ENCODE results near the gene C16orf78. TPM values are rescaled to one million over a fixed set of nuclear protein-coding genes. Genes with fewer than 3 reads are reported as not detected.
"Not testable (repeated sequence)": the region's sequence is repeated elsewhere in the genome, so short reads cannot be mapped to it uniquely, and the experiment has no call there.

The C16orf78 gene
- total RNA-seq, 2 experiments from 2014 or later = not detected

GRCh38 chr16:49356728-49357488 lies 16.7 kb upstream of the C16orf78 start:
- DNase-seq = no peak
- peaks cover 14% of the 10 kb centered on the region for H3K27me3 Mint-ChIP-seq

GRCh38 chr16:49359591-49359990 lies 14.0 kb upstream of the C16orf78 start:
- H3K4me3 Mint-ChIP-seq = no peak overlapping the region
- no peak overlapping the region for H3K27ac Mint-ChIP-seq
- peaks cover 8% of the 10 kb centered on the region for H3K27me3 Mint-ChIP-seq
- H3K9me3 Mint-ChIP-seq = peaks cover 2% of the 10 kb centered on the region
- no peaks in the 10 kb centered on the region for H3K4me1 Mint-ChIP-seq
- no peak for DNase-seq
- H3K36me3 Mint-ChIP-seq = no peaks in the 10 kb centered on the region

More at GRCh38 chr16:49356728-49357488, 16.7 kb upstream of the C16orf78 start:
- H3K4me1 Mint-ChIP-seq = no peaks in the 10 kb centered on the region
- H3K4me3 Mint-ChIP-seq = no peak overlapping the region
- no peaks in the 10 kb centered on the region for H3K9me3 Mint-ChIP-seq
- no peak overlapping the region for H3K27ac Mint-ChIP-seq
- H3K36me3 Mint-ChIP-seq = no peaks in the 10 kb centered on the region

- H3K27ac Mint-ChIP-seq, H3K36me3 Mint-ChIP-seq, DNase-seq, H3K9me3 Mint-ChIP-seq, H3K27me3 Mint-ChIP-seq, H3K4me3 Mint-ChIP-seq, H3K4me1 Mint-ChIP-seq: not testable (repeated sequence)
Measured at GRCh38 chr16:49361731-49362130, 11.9 kb upstream of the C16orf78 start.

GRCh38 chr16:49362230-49362629 lies 11.4 kb upstream of the C16orf78 start:
- Mint-ChIP-seq H3K27me3 (peaks cover 5% of the 10 kb centered on the region), H3K36me3 (no peaks in the 10 kb centered on the region), H3K4me1 (no peaks in the 10 kb centered on the region), H3K9me3 (peaks cover 2% of the 10 kb centered on the region), H3K4me3 (no peak overlapping the region), H3K27ac (no peak overlapping the region)
- no peak for DNase-seq

- Mint-ChIP-seq H3K36me3 (no peaks in the 10 kb centered on the region), H3K4me3 (no peak overlapping the region), H3K9me3 (peaks cover 2% of the 10 kb centered on the region), H3K27ac (no peak overlapping the region), H3K4me1 (no peaks in the 10 kb centered on the region), H3K27me3 (peaks cover 7% of the 10 kb centered on the region)
- no peak for DNase-seq
Measured at GRCh38 chr16:49365711-49366509, 7.7 kb upstream of the C16orf78 start.

GRCh38 chr16:49366669-49367068 lies 6.9 kb upstream of the C16orf78 start:
- no peak overlapping the region for H3K4me3 Mint-ChIP-seq
- no peaks in the 10 kb centered on the region for H3K36me3 Mint-ChIP-seq
- no peaks in the 10 kb centered on the region for H3K4me1 Mint-ChIP-seq
- peaks cover 2% of the 10 kb centered on the region for H3K9me3 Mint-ChIP-seq
- no peak for DNase-seq
- H3K27me3 Mint-ChIP-seq = peaks cover 8% of the 10 kb centered on the region
- no peak overlapping the region for H3K27ac Mint-ChIP-seq

GRCh38 chr16:49369651-49370611 lies 3.7 kb upstream of the C16orf78 start:
- Mint-ChIP-seq H3K4me3 (no peak overlapping the region), H3K27ac (no peak overlapping the region), H3K9me3 (no peaks in the 10 kb centered on the region), H3K36me3 (no peaks in the 10 kb centered on the region), H3K4me1 (no peaks in the 10 kb centered on the region), H3K27me3 (peaks cover 8% of the 10 kb centered on the region)
- DNase-seq = no peak

- H3K36me3 Mint-ChIP-seq = no peaks in the 10 kb centered on the region
- no peak for DNase-seq
- no peaks in the 10 kb centered on the region for H3K4me1 Mint-ChIP-seq
- no peak overlapping the region for H3K27ac Mint-ChIP-seq
- H3K9me3 Mint-ChIP-seq = no peaks in the 10 kb centered on the region
- H3K4me3 Mint-ChIP-seq = no peak overlapping the region
- peaks cover 4% of the 10 kb centered on the region for H3K27me3 Mint-ChIP-seq
Measured at GRCh38 chr16:49376206-49376605, 2.6 kb downstream of the C16orf78 start.

- H3K27ac Mint-ChIP-seq = no peak overlapping the region
- no peaks in the 10 kb centered on the region for H3K27me3 Mint-ChIP-seq
- no peaks in the 10 kb centered on the region for H3K9me3 Mint-ChIP-seq
Measured at GRCh38 chr16:49377196-49377755, 3.7 kb downstream of the C16orf78 start.

GRCh38 chr16:49378238-49378637 lies 4.6 kb downstream of the C16orf78 start:
- Mint-ChIP-seq H3K27me3 (no peaks in the 10 kb centered on the region), H3K36me3 (no peaks in the 10 kb centered on the region), H3K9me3 (peaks cover 1% of the 10 kb centered on the region), H3K4me3 (no peak overlapping the region), H3K4me1 (no peaks in the 10 kb centered on the region), H3K27ac (no peak overlapping the region)
- no peak for DNase-seq

More at GRCh38 chr16:49377196-49377755, 3.7 kb downstream of the C16orf78 start:
- H3K4me3 Mint-ChIP-seq = no peak overlapping the region
- H3K4me1 Mint-ChIP-seq = no peaks in the 10 kb centered on the region
- no peaks in the 10 kb centered on the region for H3K36me3 Mint-ChIP-seq
- no peak for DNase-seq

- Mint-ChIP-seq H3K36me3 (no peaks in the 10 kb centered on the region), H3K9me3 (peaks cover 1% of the 10 kb centered on the region), H3K4me3 (no peak overlapping the region), H3K27ac (no peak overlapping the region), H3K4me1 (no peaks in the 10 kb centered on the region), H3K27me3 (no peaks in the 10 kb centered on the region)
- DNase-seq = no peak
Measured at GRCh38 chr16:49378816-49379215, 5.2 kb downstream of the C16orf78 start.

- Mint-ChIP-seq H3K27me3 (no peaks in the 10 kb centered on the region), H3K9me3 (peaks cover 6% of the 10 kb centered on the region), H3K36me3 (no peaks in the 10 kb centered on the region), H3K4me3 (no peak overlapping the region), H3K4me1 (no peaks in the 10 kb centered on the region), H3K27ac (no peak overlapping the region)
- no peak for DNase-seq
Measured at GRCh38 chr16:49382916-49383315, 9.3 kb downstream of the C16orf78 start.

GRCh38 chr16:49395021-49395420 lies 21.4 kb downstream of the C16orf78 start:
- no peaks in the 10 kb centered on the region for H3K4me1 Mint-ChIP-seq
- H3K9me3 Mint-ChIP-seq = no peaks in the 10 kb centered on the region
- peaks cover 14% of the 10 kb centered on the region for H3K27me3 Mint-ChIP-seq
- no peak overlapping the region for H3K4me3 Mint-ChIP-seq
- no peak overlapping the region for H3K27ac Mint-ChIP-seq
- no peaks in the 10 kb centered on the region for H3K36me3 Mint-ChIP-seq
- no peak for DNase-seq

- Mint-ChIP-seq H3K4me1 (no peaks in the 10 kb centered on the region), H3K27ac (no peak overlapping the region), H3K36me3 (no peaks in the 10 kb centered on the region), H3K4me3 (no peak overlapping the region), H3K27me3 (peaks cover 14% of the 10 kb centered on the region), H3K9me3 (no peaks in the 10 kb centered on the region)
- no peak for DNase-seq
Measured at GRCh38 chr16:49396206-49396720, 22.7 kb downstream of the C16orf78 start.

Measured in activated naive CD8-positive, alpha-beta T cell treated with anti-CD3 and anti-CD28 coated beads for 36 hours (primary cell).